NCI-H1092 (cell line): Measurements from ENCODE around the gene RETSAT.
"Not testable (repeated sequence)": the region's sequence is repeated elsewhere in the genome, so short reads cannot be mapped to it uniquely, and the experiment has no call there.

Experiments
- DNase-seq: peaks from one replicate; lab custom pipeline; 2025; lab: John Stamatoyannopoulos, UW

RETSAT gene

GRCh38 chr2:85330839-85331636 is 23.3 kb downstream of the RETSAT start:
- no peak for DNase-seq

GRCh38 chr2:85329701-85330100 is 24.6 kb downstream of the RETSAT start:
- not testable (repeated sequence) for DNase-seq

- DNase-seq, result no peak
Observed at GRCh38 chr2:85329181-85329651, 25.1 kb downstream of the RETSAT start.

GRCh38 chr2:85327822-85328617 is 26.3 kb downstream of the RETSAT start, which contains the start of gene TGOLN2:
TSS of gene TGOLN2 (minus strand) at chr2:85327989. CDS start at chr2:85327962, 27 bp downstream.
- peak; percentile 89 for DNase-seq

- no peak for DNase-seq
Observed at GRCh38 chr2:85327160-85327821, 27.0 kb downstream of the RETSAT start.

- no peak for DNase-seq
Observed at GRCh38 chr2:85326406-85327159, 27.7 kb downstream of the RETSAT start.

GRCh38 chr2:85325466-85325811 is 28.9 kb downstream of the RETSAT start:
- DNase-seq, result no peak

- no peak for DNase-seq
Observed at GRCh38 chr2:85324639-85325465, 29.5 kb downstream of the RETSAT start.

- DNase-seq, result not testable (repeated sequence)
Observed at GRCh38 chr2:85323988-85324367, 30.4 kb downstream of the RETSAT start.

- DNase-seq, result no peak
Observed at GRCh38 chr2:85323351-85323987, 30.9 kb downstream of the RETSAT start.

GRCh38 chr2:85319796-85320195 is 34.5 kb downstream of the RETSAT start:
- DNase-seq, result no peak

- no peak for DNase-seq
Observed at GRCh38 chr2:85318222-85319074, 35.9 kb downstream of the RETSAT start.

GRCh38 chr2:85315921-85316320 is 38.4 kb downstream of the RETSAT start:
- not testable (repeated sequence) for DNase-seq

- no peak for DNase-seq
Observed at GRCh38 chr2:85314884-85315242, 39.5 kb downstream of the RETSAT start.

- no peak for DNase-seq
Observed at GRCh38 chr2:85312404-85312803, 41.9 kb downstream of the RETSAT start.

- DNase-seq, result no peak
Observed at GRCh38 chr2:85310330-85310729, 44.0 kb downstream of the RETSAT start.

- DNase-seq, result no peak
Observed at GRCh38 chr2:85309699-85310321, 44.5 kb downstream of the RETSAT start.

- peak; percentile 61 for DNase-seq
Observed at GRCh38 chr2:85308896-85309555, 45.3 kb downstream of the RETSAT start.
